Measurements from ENCODE around the gene BAHCC1.
A peak's percentile ranks its signal among the peaks of the same experiment; 100 is the strongest.

The BAHCC1 gene

GRCh38 chr17:81456091-81456490, 60.8 kb downstream of the BAHCC1 start:
- Histone ChIP-seq H3K27me3 (replicated peaks in 2 of 5; ENCODE audit: control insufficient read depth in 4 of 5, insufficient read depth in 5 of 5, low read length in 4 of 5) (no peaks in the 10 kb centered on the region), H3K9me3 (ENCODE audit: control extremely low read depth in 1 of 5, control insufficient read depth in 4 of 5, insufficient read depth in 2 of 5, low read depth in 1 of 5, low read length in 4 of 5) (no peaks in the 10 kb centered on the region), H3K36me3 (ENCODE audit: control insufficient read depth in 4 of 4, insufficient read depth in 4 of 4, low read length in 3 of 4) (peaks cover 0 to 73% (median 17%) of the 10 kb centered on the region in 4 experiments), H3K4me1 (ENCODE audit: control extremely low read depth in 1 of 4, control insufficient read depth in 4 of 4, insufficient read depth in 4 of 4, low read length in 3 of 4) (peaks cover 0 to 62% (median 55%) of the 10 kb centered on the region in 4 experiments), H3K4me3 (ENCODE audit: control insufficient read depth in 1 of 7, extremely low read depth in 1 of 7, insufficient read depth in 4 of 7, low read depth in 2 of 7, low read length in 6 of 7) (peak overlapping the region in 1 of 7 experiments; percentile 45), H3K27ac (ENCODE audit: insufficient read depth in 1 of 2, low read depth in 1 of 2, low read length in 2 of 2, poor library complexity in 1 of 2, severe bottlenecking in 2 of 2) (no peak overlapping the region)
- WGBS (ENCODE audit: insufficient coverage) = 35% methylated on average over 11 of the region's 15 CpGs
- DNase-seq = peak in 2 of 3 donors; percentile 45 to 63
- ChIA-PET POLR2A (interaction anchor here (2.0 to 3.6 kb wide), 2 partner anchors 27 to 28 kb away, joined by 8 to 17 read pairs; no protein-coding TSS in a partner anchor), CTCF (interaction anchor here (1.1 to 3.0 kb wide), 6 partner anchors 12 to 48 kb away, joined by 3 to 14 read pairs (median 8); no protein-coding TSS in a partner anchor)

DNA sequence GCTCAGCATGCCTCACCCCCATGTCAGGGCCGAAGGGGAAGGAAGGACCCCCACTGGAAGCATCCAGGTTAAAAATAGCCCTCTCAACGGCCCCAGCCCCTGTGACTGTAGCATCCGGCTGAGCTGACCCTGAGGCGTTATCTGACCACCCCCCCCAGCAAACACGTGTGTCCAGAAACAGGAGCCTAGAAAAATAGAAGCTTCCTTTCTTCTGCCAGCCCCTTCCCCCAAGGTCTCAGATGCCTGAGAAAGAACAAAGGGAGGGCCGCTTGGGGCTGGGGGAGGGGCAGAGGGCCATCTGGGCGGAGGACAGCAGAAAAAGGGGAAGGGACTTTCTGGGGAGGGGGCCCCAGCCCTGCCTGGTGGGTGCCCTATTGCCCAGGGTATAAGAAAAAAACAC, 61.5 kb downstream of the BAHCC1 start:
- ChIA-PET CTCF (interaction anchor here (1.1 to 3.0 kb wide), 5 partner anchors 13 to 47 kb away, joined by 3 to 14 read pairs (median 8); no protein-coding TSS in a partner anchor), POLR2A (interaction anchor here (2.0 to 3.6 kb wide), 2 partner anchors 27 kb away, joined by 8 to 17 read pairs; no protein-coding TSS in a partner anchor)
- 60% methylated on average over 1 of the region's 7 CpGs for WGBS (ENCODE audit: insufficient coverage)

GRCh38 chr17:81457401-81457800, 62.1 kb downstream of the BAHCC1 start:
- WGBS (ENCODE audit: insufficient coverage) = 90% methylated on average over 3 of the region's 3 CpGs

More for the DNA sequence above, 61.5 kb downstream of the BAHCC1 start:
- Histone ChIP-seq H3K27me3 (replicated peaks in 2 of 5; ENCODE audit: control insufficient read depth in 4 of 5, insufficient read depth in 5 of 5, low read length in 4 of 5) (no peaks in the 10 kb centered on the region), H3K4me3 (ENCODE audit: control insufficient read depth in 1 of 7, extremely low read depth in 1 of 7, insufficient read depth in 4 of 7, low read depth in 2 of 7, low read length in 6 of 7) (peak overlapping the region in 2 of 7 experiments; percentile 8 to 23), H3K4me1 (ENCODE audit: control extremely low read depth in 1 of 4, control insufficient read depth in 4 of 4, insufficient read depth in 4 of 4, low read length in 3 of 4) (peaks cover 0 to 55% (median 54%) of the 10 kb centered on the region in 4 experiments), H3K27ac (ENCODE audit: insufficient read depth in 1 of 2, low read depth in 1 of 2, low read length in 2 of 2, poor library complexity in 1 of 2, severe bottlenecking in 2 of 2) (no peak overlapping the region), H3K36me3 (ENCODE audit: control insufficient read depth in 4 of 4, insufficient read depth in 4 of 4, low read length in 3 of 4) (peaks cover 0 to 73% (median 19%) of the 10 kb centered on the region in 4 experiments), H3K9me3 (ENCODE audit: control extremely low read depth in 1 of 5, control insufficient read depth in 4 of 5, insufficient read depth in 2 of 5, low read depth in 1 of 5, low read length in 4 of 5) (no peaks in the 10 kb centered on the region)
- no peak for DNase-seq

DNA sequence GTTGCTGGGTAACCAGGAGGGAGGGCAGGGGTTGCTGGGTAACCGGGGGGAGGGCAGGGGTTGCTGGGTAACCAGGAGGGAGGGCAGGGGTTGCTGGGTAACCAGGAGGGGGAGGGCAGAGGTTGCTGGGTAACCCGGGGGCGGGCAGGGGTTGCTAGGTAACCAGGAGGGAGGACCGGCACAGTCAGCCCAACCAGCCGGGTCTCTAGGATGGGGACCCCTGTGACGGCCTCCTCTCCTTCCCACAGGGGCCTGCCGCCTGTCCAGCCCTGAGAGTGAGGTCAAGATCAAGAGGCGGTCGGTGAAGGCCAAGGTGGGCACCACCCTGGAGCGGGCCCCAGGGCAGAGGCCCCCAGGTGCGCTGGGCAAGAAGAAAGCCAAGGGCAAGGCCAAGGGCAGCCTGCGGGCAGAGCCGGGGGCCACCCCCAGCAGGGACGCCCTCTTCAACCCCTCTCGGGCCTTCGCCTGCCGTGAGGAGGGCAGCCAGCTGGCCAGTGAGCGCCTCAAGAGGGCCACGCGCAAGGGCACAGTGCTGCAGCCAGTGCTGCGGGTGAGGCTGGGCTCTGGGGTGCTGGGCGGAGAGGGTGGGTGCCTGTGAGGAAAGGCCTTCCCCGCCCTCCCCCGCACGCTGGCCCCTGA, 62.8 kb downstream of the BAHCC1 start:
- ChIA-PET POLR2A (no interaction called here), CTCF (no interaction called here)
- 95% methylated on average over 23 of the region's 25 CpGs for WGBS (ENCODE audit: insufficient coverage)
- Histone ChIP-seq H3K9me3 (ENCODE audit: control extremely low read depth in 1 of 5, control insufficient read depth in 4 of 5, insufficient read depth in 2 of 5, low read depth in 1 of 5, low read length in 4 of 5) (no peaks in the 10 kb centered on the region), H3K27me3 (replicated peaks in 2 of 5; ENCODE audit: control insufficient read depth in 4 of 5, insufficient read depth in 5 of 5, low read length in 4 of 5) (no peaks in the 10 kb centered on the region), H3K27ac (ENCODE audit: insufficient read depth in 1 of 2, low read depth in 1 of 2, low read length in 2 of 2, poor library complexity in 1 of 2, severe bottlenecking in 2 of 2) (no peak overlapping the region), H3K4me1 (ENCODE audit: control extremely low read depth in 1 of 4, control insufficient read depth in 4 of 4, insufficient read depth in 4 of 4, low read length in 3 of 4) (peaks cover 0 to 44% (median 42%) of the 10 kb centered on the region in 4 experiments), H3K4me3 (ENCODE audit: control insufficient read depth in 1 of 7, extremely low read depth in 1 of 7, insufficient read depth in 4 of 7, low read depth in 2 of 7, low read length in 6 of 7) (no peak overlapping the region), H3K36me3 (ENCODE audit: control insufficient read depth in 4 of 4, insufficient read depth in 4 of 4, low read length in 3 of 4) (peaks cover 0 to 78% (median 26%) of the 10 kb centered on the region in 4 experiments)
- DNase-seq = no peak

More at GRCh38 chr17:81457401-81457800, 62.1 kb downstream of the BAHCC1 start:
- H3K27ac ChIP-seq (ENCODE audit: insufficient read depth in 1 of 2, low read depth in 1 of 2, low read length in 2 of 2, poor library complexity in 1 of 2, severe bottlenecking in 2 of 2) = no peak overlapping the region
- ChIA-PET POLR2A (interaction anchor here (3.6 kb wide), 1 partner anchor 28 kb away, joined by 17 read pairs; no protein-coding TSS in a partner anchor), CTCF (interaction anchor here (2.0 to 3.0 kb wide), 3 partner anchors 18 to 27 kb away, joined by 8 to 14 read pairs (median 12); no protein-coding TSS in a partner anchor)
- H3K36me3 ChIP-seq (ENCODE audit: control insufficient read depth in 4 of 4, insufficient read depth in 4 of 4, low read length in 3 of 4) = peaks cover 0 to 78% (median 22%) of the 10 kb centered on the region in 4 experiments
- no peak overlapping the region for H3K4me3 ChIP-seq (ENCODE audit: control insufficient read depth in 1 of 7, extremely low read depth in 1 of 7, insufficient read depth in 4 of 7, low read depth in 2 of 7, low read length in 6 of 7)
- peak in 2 of 3 donors; percentile 64 to 66 for DNase-seq
- H3K4me1 ChIP-seq (ENCODE audit: control extremely low read depth in 1 of 4, control insufficient read depth in 4 of 4, insufficient read depth in 4 of 4, low read length in 3 of 4) = peaks cover 0 to 50% (median 49%) of the 10 kb centered on the region in 4 experiments
- no peaks in the 10 kb centered on the region for H3K9me3 ChIP-seq (ENCODE audit: control extremely low read depth in 1 of 5, control insufficient read depth in 4 of 5, insufficient read depth in 2 of 5, low read depth in 1 of 5, low read length in 4 of 5)
- H3K27me3 ChIP-seq (replicated peaks in 2 of 5; ENCODE audit: control insufficient read depth in 4 of 5, insufficient read depth in 5 of 5, low read length in 4 of 5) = no peaks in the 10 kb centered on the region

DNA sequence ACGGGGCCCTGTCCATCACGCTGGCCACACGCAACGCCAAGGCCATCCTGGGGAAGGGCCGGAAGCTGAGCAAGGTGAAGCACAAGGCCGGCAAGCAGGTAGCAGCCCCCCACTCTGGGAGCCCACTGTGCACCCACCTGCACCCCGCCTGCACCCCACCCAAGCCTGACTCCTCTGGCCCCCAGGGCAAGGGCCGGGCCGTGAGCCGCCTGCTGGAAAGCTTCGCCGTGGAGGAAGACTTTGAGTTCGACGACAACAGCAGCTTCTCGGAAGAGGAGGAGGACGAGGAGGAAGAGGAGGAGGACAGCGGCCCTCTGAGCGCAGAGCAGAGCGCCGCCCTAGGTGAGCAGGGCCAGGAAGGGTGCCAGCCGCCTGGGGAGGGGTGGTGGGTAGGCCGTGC, 63.4 kb downstream of the BAHCC1 start:
- DNase-seq = no peak
- H3K36me3 ChIP-seq (ENCODE audit: control insufficient read depth in 4 of 4, insufficient read depth in 4 of 4, low read length in 3 of 4) = peaks cover 0 to 82% (median 29%) of the 10 kb centered on the region in 4 experiments
- no peaks in the 10 kb centered on the region for H3K9me3 ChIP-seq (ENCODE audit: control extremely low read depth in 1 of 5, control insufficient read depth in 4 of 5, insufficient read depth in 2 of 5, low read depth in 1 of 5, low read length in 4 of 5)
- ChIA-PET CTCF (no interaction called here), POLR2A (no interaction called here)
- no peak overlapping the region for H3K4me3 ChIP-seq (ENCODE audit: control insufficient read depth in 1 of 7, extremely low read depth in 1 of 7, insufficient read depth in 4 of 7, low read depth in 2 of 7, low read length in 6 of 7)
- no peaks in the 10 kb centered on the region for H3K27me3 ChIP-seq (replicated peaks in 2 of 5; ENCODE audit: control insufficient read depth in 4 of 5, insufficient read depth in 5 of 5, low read length in 4 of 5)
- peaks cover 0 to 38% (median 36%) of the 10 kb centered on the region in 4 experiments for H3K4me1 ChIP-seq (ENCODE audit: control extremely low read depth in 1 of 4, control insufficient read depth in 4 of 4, insufficient read depth in 4 of 4, low read length in 3 of 4)
- H3K27ac ChIP-seq (ENCODE audit: insufficient read depth in 1 of 2, low read depth in 1 of 2, low read length in 2 of 2, poor library complexity in 1 of 2, severe bottlenecking in 2 of 2) = no peak overlapping the region
- WGBS (ENCODE audit: insufficient coverage) = 95% methylated on average over 20 of the region's 22 CpGs

DNA sequence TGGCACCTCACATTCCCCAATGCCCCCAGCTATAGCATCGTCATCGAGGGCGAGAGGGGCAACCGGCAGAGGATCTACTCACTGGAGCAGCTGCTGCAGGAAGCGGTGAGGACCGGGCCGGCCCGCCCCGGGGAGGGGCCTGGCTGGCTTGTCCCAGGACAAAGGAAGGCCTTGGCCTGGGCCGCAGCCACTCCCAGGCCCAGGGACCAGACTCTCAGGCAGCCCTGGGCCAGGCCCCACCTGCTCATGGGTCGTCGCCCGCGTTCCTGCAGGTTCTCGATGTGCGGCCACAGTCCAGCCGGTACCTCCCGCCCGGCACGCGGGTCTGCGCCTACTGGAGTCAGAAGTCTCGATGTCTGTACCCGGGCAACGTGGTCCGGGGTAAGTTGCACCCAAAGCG, 64.0 kb downstream of the BAHCC1 start:
- 96% methylated on average over 27 of the region's 27 CpGs for WGBS (ENCODE audit: insufficient coverage)
- no peak overlapping the region for H3K27ac ChIP-seq (ENCODE audit: insufficient read depth in 1 of 2, low read depth in 1 of 2, low read length in 2 of 2, poor library complexity in 1 of 2, severe bottlenecking in 2 of 2)
- peaks cover 0 to 32% (median 30%) of the 10 kb centered on the region in 4 experiments for H3K4me1 ChIP-seq (ENCODE audit: control extremely low read depth in 1 of 4, control insufficient read depth in 4 of 4, insufficient read depth in 4 of 4, low read length in 3 of 4)
- POLR2A ChIA-PET = no interaction called here
- CTCF ChIA-PET = interaction anchor here (1.1 to 1.6 kb wide), 2 partner anchors 20 to 22 kb away, joined by 3 read pairs; no protein-coding TSS in a partner anchor
- H3K4me3 ChIP-seq (ENCODE audit: control insufficient read depth in 1 of 7, extremely low read depth in 1 of 7, insufficient read depth in 4 of 7, low read depth in 2 of 7, low read length in 6 of 7) = no peak overlapping the region
- no peaks in the 10 kb centered on the region for H3K9me3 ChIP-seq (ENCODE audit: control extremely low read depth in 1 of 5, control insufficient read depth in 4 of 5, insufficient read depth in 2 of 5, low read depth in 1 of 5, low read length in 4 of 5)
- H3K27me3 ChIP-seq (replicated peaks in 2 of 5; ENCODE audit: control insufficient read depth in 4 of 5, insufficient read depth in 5 of 5, low read length in 4 of 5) = no peaks in the 10 kb centered on the region
- H3K36me3 ChIP-seq (ENCODE audit: control insufficient read depth in 4 of 4, insufficient read depth in 4 of 4, low read length in 3 of 4) = peaks cover 0 to 88% (median 34%) of the 10 kb centered on the region in 4 experiments
- no peak for DNase-seq

DNA sequence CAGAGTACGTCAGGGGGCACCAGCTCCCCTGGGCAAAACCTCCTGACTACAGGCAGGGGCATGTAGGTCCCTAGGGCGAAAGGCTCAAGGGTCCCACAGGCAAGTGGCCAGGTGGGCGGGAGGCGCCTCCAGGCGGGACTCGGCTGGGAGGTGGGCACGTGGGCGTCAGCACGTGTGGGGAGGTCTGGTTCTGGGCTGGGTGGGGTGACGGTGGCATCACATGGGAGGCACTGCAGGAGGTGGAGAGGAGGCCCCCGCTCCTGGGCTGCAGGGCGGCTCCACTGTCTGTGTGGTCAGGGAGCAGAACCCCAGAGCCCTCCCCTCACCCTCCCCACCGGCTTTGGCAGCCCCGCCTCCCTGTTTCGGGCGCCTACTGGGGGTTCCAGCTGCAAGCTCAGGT, 64.6 kb downstream of the BAHCC1 start:
- Histone ChIP-seq H3K4me3 (ENCODE audit: control insufficient read depth in 1 of 7, extremely low read depth in 1 of 7, insufficient read depth in 4 of 7, low read depth in 2 of 7, low read length in 6 of 7) (no peak overlapping the region), H3K36me3 (ENCODE audit: control insufficient read depth in 4 of 4, insufficient read depth in 4 of 4, low read length in 3 of 4) (peaks cover 0 to 90% (median 37%) of the 10 kb centered on the region in 4 experiments), H3K27ac (ENCODE audit: insufficient read depth in 1 of 2, low read depth in 1 of 2, low read length in 2 of 2, poor library complexity in 1 of 2, severe bottlenecking in 2 of 2) (no peak overlapping the region), H3K9me3 (ENCODE audit: control extremely low read depth in 1 of 5, control insufficient read depth in 4 of 5, insufficient read depth in 2 of 5, low read depth in 1 of 5, low read length in 4 of 5) (no peaks in the 10 kb centered on the region), H3K4me1 (ENCODE audit: control extremely low read depth in 1 of 4, control insufficient read depth in 4 of 4, insufficient read depth in 4 of 4, low read length in 3 of 4) (peaks cover 0 to 26% (median 25%) of the 10 kb centered on the region in 4 experiments), H3K27me3 (replicated peaks in 2 of 5; ENCODE audit: control insufficient read depth in 4 of 5, insufficient read depth in 5 of 5, low read length in 4 of 5) (no peaks in the 10 kb centered on the region)
- CTCF ChIA-PET = interaction anchor here (1.1 to 2.5 kb wide), 4 partner anchors 20 to 30 kb away, joined by 3 to 8 read pairs (median 4); no protein-coding TSS in a partner anchor
- POLR2A ChIA-PET = no interaction called here
- WGBS (ENCODE audit: insufficient coverage) = 92% methylated on average over 9 of the region's 16 CpGs
- no peak for DNase-seq

Measured in common myeloid progenitor, CD34-positive (primary cell).